HG02642 (cell line): ENCODE results near the gene GH2.
"Not testable (repeated sequence)": the region's sequence is repeated elsewhere in the genome, so short reads cannot be mapped to it uniquely, and the experiment has no call there.

Experiments used
- ATAC-seq: cut with Tn5 transposase; IDR thresholded peaks from one replicate; pipeline ENCODE4 v1.9.1; 2021; ENCODE audit warnings: mild to moderate bottlenecking; ENCODE audit not compliant: unreplicated experiment, poor library complexity

GH2 gene

DNA sequence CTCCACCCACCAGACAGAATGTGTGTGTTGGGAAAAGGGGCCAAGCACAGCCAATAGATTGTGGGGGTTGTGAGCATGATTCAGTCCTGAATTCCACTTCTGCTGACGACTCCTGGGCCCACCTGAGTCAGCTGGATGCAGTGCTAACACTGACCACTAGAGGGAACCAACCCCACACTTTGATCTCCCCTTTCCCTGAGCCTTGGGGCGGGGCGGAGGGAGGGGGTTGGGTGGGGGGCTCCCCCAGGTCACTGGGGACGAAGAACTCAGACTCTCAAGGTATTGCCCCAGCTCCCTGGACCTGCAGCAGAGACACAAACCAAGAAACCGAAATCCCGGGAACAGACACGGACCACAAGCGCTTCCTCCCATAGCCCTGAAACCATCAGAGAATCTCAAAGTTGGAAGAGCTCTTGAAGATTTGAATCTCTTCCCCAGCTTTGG, 29.9 kb upstream of the GH2 start:
- no peak for ATAC-seq

DNA sequence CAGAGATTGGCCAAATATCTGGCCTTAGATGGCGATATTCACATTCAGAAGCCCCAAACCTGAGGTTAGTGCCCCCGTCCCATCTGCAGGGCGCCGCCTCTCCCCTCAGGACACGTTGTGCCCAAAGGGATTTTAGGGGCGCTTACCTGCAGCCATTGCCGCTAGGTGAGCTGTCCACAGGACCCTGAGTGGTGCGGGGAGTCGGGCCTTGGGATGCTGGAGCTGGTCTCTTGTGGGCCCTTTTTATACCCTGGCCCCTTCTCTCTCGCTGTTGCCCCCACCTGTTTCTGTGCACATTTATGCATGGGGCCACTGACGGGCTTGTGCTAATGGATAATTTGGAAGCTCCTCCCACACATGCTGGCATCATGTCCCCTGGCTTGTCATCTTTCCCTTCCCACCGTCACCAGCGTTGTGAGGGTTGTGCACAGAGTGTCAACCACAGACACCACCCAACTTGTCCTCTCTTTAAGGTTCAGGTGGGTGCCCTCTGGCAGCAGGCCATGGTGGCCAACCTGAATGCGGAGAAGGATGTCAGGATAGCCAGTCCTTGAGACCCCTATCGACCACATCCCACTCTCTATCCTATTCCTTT, 29.4 kb upstream of the GH2 start, which contains the start of gene CSHL1:
TSS of gene CSHL1 (minus strand) at position 218 of the 595 bp plus-strand sequence. CDS start at position 156, 62 bp downstream.
- no peak for ATAC-seq

DNA sequence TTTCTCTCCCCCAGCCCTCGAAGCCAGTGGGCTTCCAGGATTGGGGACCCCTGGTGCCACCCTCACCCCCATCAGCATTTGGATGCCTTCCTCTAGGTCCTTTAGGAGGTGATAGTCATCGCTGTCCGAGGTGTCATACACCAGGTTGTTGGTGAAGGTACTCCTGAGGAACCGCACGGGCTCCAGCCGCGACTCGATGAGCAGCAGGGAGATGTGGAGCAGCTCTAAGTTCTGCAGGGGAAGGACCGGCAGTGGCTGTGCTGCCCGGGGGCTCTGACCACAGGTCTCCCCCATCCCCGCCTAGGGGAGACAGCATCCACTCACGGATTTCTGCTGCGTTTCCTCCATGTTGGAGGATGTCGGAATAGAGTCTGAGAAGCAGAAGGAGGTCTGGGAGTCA, 28.4 kb upstream of the GH2 start:
- ATAC-seq = no peak

DNA sequence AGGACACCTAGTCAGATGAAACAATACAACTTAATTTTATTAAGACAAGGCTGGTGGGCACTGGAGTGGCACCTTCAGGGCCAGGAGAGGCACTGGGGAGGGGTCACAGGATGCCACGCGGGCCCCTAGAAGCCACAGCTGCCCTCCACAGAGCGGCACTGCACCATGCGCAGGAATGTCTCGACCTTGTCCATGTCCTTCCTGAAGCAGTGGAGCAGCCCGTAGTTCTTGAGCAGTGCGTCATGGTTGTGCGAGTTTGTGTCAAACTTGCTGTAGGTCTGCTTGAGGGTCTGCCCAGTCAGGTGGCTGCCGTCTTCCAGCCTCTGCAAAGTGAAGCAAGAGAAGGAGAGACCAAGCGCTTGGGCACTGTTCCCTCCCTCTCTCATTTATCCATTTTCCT, 27.8 kb upstream of the GH2 start:
- not testable (repeated sequence) for ATAC-seq

DNA sequence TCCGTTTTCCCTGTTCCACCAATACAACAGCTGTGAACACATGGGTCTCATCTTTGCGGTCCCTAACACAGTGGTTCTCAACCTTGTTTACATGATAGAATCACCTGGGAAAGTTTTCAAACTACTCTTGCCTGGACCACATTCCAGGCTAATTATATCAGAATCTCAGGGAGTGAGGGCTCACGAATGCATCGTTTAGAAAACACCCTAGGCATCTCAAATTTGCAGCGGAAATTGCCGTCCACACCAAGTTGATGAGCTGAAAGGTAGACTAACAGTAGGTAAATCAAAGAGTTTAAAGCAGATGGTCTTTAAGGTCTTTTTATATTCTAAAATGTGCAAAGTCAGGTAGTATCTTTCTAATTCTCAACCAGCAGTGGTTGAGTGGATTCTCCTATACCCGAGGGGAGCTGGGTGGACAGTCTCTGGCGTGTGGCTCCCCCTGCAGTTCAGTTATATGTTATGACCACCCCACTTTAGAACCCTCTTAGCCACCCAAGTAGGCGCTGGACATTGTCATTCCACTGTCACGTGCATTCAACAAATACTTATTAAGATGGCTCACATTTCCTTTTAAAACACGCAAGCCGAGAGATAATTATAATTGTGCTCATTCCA, 25.5 kb upstream of the GH2 start:
- not testable (repeated sequence) for ATAC-seq

DNA sequence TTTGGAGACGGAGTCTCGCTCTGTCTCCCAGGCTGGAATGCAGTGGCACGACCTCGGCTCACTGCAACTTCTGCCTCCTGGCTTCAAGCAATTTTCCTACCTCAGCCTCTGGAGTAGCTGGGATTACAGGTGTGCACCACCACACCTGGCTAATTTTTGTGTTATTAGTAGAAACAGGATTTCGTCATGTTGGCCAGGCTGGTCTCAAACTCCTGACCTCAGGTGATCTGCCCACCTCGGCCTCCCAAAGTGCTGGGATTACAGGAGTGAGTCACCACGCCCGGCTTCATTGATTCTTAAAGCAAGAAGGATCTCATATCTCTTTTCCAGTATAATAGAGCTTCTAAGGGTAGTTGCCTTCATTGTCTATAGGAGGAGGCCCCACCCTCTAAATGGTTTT, 23.1 kb upstream of the GH2 start:
- not testable (repeated sequence) for ATAC-seq

DNA sequence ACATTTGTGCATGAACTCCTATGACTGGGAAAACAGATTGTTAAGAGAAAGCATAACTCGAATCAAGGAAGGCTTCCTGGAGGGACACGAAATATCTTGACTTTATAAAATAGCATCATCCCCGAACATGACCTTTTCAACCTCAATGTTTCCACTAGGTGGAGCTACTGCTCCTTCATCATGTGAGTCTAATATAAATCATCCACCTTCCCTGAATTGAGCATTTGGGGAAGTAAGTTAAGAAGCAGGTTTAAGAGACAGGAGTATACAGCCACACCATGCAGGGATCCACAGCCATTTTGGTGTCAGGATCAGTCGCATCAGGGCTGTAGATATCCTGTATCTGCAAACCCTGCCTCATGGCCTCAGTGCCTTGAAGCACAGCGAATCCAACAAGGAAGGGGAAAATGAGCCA, 22.1 kb upstream of the GH2 start:
- not testable (repeated sequence) for ATAC-seq

DNA sequence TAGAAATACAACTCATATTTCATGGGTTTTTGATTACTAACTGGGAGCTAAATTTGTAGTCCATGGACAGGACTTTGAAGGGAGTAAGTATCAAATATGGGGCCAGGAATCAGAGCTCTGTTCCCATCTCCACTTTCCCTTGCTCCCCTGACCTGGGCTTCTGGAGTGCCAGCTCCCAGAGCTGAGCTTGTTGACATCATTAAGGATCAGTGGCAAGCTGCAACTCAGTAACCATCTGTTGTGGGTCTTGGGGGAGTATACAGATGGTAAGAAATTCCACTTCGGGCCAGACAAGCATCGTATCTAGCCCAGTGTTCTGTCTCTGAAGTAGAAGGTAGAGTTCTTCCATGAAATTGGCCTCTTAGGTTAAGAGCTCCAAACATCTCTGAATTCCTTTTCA, 20.2 kb upstream of the GH2 start:
- ATAC-seq = not testable (repeated sequence)

DNA sequence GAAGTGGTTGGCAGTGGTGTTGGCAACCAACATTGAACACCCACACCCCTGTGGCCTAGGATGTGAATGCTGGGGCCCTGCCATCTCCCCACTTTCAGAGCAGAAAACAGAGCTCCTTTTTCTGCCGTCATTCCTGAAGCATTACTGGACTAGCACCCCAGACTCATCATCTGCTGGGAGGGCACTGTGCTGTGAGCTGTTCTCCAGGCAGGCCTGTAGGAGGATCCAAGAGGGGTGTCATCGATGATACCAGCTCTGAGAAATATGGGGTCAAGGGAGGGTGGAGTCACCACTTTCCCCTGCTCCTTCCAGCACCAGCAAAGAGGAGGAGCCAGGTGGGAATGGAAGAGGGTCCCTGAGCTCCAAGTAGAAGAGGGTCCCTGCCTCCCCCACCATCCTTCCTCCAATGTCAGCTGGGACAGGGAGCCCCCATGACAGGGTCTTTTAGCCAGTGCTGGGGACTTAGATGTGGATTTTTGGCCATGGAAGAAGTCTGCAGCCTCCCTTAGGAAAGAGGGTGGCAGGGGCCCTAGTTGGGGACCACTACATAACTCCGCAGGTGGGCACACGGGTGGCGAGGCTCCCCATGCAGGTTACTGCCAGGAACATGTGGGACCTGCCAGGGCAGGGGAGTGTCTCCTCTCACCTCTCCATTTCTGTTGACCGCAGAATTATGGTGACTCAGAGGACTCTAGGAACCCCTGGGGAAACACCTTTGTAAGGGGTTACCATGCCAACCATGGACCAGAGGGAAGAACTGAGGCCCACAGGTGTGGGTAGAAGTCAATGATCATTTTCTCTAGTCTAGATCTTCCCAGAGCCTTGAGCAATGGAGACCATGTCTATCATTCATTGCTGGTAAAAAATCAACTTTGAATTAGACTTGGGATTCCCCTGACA, 17.4 kb upstream of the GH2 start:
- not testable (repeated sequence) for ATAC-seq

DNA sequence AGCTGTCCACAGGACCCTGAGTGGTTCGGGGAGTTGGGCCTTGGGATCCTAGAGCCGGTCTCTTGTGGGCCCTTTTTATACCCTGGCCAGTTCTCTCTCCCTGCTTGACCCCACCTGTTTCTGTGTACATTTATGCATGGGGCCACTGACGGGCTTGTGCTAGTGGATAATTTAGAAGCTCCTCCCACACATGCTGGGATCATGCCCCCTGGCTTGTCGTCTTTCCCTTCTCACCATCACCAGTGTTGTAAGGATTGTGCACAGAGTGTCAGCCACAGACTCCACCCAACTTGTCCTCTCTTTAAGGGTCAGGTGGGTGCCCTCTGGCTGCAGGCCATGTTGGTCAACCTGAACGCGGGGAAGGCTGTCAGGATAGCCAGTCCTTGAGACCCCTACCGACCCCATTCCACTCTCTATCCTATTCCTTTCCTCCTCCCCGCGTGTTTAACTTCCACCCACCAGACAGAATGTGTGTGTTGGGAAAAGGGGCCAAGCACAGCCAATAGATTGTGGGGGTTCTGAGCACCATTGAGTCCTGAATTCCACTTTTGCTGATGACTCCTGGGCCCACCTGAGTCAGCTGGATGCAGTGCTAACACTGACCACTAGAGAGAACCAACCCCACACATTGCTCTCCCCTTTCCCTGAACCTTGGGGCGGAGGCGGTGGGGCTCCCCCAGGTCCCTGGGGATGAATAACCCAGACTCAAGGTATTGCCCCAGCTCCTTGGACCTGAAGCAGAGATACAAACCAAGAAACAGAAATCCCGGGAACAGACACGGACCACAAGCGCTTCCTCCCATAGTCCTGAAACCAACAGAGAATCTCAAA, 15.0 kb upstream of the GH2 start, which contains the start of gene CSH1:
TSS of gene CSH1 (minus strand) at position 51 of the 831 bp plus-strand sequence. CDS start 63 bp downstream, outside the sequence.
- not testable (repeated sequence) for ATAC-seq

DNA sequence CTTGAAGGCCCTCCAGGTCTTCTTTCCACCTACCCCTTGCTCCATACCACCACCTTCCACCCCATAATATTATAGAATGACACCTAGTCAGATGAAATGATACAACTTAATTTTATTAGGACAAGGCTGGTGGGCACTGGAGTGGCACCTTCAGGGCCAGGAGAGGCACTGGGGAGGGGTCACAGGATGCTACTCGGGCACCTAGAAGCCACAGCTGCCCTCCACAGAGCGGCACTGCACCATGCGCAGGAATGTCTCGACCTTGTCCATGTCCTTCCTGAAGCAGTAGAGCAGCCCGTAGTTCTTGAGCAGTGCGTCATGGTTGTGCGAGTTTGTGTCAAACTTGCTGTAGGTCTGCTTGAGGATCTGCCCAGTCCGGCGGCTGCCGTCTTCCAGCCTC, 13.1 kb upstream of the GH2 start:
- not testable (repeated sequence) for ATAC-seq

DNA sequence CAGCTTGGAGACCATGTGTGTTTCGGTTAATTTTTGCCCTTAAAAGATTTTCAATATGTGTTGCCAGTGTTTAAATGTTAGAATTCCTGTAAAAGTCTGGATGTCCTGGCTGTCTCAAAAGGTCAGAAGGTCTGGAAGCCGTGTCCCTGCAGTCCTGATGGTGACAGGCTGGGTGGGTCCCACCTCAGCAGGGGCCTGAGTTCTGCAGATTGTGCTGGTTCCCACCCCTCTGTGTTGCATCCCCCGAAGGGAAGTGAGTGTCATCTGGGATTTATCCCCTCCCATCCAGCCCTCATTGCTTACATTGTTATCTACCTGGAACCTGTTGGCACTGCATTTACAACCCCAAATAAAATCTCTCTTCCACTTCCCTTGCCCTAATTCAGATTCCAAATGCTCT, 12.3 kb upstream of the GH2 start:
- ATAC-seq = not testable (repeated sequence)

DNA sequence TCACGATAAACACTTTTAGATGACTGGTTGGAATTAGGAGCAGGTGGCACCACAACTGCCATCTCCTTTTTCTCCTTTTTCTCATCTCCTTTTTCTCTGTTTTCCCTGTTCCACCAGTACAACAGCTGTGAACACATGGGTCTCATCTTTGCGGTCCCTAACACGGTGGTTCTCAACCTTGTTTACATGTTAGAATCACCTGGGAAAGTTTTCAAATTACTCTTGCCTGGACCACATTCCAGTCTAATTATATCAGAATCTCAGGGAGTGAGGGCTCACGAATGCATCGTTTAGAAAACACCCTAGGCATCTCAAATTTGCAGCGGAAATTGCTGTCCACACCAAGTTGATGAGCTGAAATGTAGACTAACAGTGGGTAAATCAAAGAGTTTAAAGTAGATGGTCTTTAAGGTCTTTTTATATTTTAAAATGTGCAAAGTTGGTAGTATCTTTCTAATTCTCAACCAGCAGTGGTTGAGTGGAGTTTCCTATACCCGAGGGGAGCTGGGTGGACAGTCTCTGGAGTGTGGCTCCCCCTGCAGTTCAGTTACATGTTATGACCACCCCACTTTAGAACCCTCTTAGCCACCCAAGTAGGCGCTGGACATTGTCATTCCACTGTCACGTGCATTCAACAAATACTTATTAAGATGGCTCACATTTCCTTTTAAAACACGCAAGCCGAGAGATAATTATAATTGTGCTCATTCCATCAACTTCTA, 10.7 kb upstream of the GH2 start:
- not testable (repeated sequence) for ATAC-seq

DNA sequence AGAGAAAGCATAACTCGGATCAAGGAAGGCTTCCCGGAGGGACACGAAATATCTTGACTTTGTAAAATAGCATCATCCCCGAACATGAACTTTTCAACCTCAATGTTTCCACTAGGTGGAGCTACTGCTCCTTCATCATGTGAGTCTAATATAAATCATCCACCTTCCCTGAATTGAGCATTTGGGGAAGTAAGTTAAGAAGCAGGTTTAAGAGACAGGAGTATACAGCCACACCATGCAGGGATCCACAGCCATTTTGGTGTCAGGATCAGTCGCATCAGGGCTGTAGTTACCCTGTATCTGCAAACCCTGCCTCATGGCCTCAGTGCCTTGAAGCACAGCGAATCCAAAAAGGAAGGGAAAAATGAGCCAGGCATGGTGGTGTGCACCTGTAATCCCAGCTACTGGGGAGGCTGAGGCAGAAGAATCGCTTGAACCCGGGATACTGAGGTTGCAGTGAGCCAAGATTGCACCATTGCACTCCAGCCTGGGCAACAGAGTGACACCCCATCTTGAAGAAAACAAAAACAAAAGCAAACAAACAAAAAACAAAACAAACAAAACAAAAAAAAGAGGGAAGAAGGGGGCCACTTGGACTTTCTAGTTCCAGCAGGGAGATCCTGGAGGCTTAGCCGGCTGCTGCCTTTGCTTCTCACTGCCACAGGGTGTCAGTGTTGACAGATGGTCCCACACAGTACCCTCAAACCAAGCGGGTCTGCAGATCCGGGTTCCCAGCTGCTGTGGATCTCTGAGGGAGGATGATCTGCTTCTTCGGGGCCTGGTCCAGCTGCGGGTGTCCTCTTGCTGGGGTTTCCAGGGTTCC, 7.5 kb upstream of the GH2 start:
- not testable (repeated sequence) for ATAC-seq

DNA sequence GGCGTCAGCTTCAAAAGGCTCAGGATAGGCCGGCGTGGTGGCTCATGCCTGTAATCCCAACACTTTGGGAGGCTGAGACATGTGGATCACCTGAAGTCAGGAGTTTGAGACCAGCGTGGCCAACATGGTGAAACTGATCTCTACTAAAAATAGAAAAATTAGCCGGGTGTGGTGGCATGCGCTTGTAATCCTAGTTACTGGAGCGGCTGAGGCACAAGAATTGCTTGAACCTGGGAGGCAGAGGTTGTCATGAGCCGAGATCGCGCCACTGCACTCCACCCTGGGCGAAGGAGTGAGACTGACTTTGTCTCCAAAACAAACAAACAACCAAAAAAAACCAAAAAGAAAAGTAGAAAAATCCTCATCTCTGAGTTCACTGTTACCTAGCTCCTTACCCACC, 3.4 kb upstream of the GH2 start:
- ATAC-seq = not testable (repeated sequence)

DNA sequence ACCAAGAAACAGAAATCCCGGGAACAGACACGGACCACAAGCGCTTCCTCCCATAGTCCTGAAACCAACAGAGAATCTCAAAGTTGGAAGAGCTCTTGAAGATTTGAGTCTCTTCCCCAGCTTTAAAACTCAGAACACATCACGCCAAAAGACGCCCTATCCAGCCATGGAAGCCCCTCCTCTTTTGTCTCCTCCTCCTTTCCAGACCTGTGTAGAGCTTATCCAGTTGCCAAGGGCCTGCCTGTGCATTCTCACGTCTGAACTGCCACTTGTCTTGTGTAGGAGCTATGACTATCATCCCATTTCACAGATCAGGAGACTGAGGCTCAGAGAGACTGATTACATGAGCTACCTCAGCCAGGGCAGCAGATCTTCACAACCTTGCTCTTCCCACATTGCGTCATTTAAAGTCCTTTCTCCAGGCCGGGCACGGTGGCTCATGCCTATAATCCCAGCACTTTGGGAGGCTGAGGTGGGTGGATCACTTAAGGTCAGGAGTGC, 932 bp upstream of the GH2 start:
- not testable (repeated sequence) for ATAC-seq

DNA sequence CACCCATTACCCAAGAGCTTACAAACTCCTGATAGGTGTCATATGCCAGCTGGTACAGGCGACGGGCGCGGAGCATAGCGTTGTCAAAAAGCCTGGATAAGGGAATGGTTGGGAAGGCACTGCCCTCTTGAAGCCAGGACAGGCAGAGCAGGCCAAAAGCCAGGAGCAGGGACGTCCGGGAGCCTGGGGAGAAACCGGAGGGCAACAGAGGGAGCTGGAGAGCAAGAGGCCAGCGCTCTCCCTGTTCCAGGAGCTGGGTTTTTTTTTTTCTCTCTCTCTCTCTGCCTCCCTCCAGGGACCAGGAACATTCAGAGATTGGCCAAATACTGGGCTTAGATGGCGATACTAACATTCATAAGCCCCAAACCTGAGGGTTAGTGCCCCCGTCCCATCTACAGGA, 407 bp downstream of the GH2 start:
- ATAC-seq = not testable (repeated sequence)

DNA sequence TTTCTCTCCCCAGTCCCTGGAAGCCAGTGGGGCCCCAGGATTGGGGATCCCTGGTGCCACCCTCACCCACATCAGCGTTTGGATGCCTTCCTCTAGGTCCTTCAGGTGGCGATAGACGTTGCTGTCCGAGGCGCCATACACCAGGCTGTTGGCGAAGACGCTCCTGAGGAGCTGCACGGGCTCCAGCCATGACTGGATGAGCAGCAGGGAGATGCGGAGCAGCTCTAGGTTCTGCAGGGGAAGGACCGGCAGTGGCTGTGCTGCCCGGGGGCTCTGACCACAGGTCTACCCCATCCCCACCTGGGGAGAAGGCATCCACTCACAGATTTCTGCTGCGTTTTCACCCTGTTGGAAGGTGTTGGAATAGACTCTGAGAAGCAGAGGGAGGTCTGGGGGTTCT, 1.0 kb downstream of the GH2 start:
- ATAC-seq = no peak
